ENCODE results near the gene TRIM9. TPM values are rescaled to one million over a fixed set of nuclear protein-coding genes. Genes with fewer than 3 reads are reported as not detected.

Gene TRIM9
- total and polyA plus RNA-seq, 2 of the 4 experiments (the other 2 are of a cell fraction) = under 0.01 to 0.09 TPM

DNA sequence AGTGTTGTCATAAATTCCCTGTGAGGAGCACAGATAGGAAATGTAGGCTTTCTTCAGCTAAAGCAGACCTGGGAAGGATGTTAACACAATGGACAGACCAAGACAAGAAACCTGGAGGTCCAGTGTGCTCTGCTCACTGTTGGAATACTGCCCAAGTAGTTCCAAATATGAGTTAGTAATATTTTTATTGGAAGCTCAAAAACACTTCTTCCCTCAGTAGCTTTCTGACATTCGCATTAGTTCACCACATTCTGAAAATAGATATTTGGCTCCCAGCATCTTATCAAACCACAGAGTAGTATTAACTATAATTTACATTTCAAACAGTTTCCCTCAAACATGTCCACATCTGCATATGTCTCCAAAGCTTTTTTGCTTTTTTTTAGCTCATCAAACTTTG is 75.8 kb downstream of the TRIM9 start:
- Histone ChIP-seq H3K4me3 (ENCODE audit: insufficient read depth, low read depth, low read length) (no peak overlapping the region), H2BK15ac (ENCODE audit: low read depth, low read length) (no peak overlapping the region), H2AFZ (replicated peaks; ENCODE audit: low read length, poor library complexity) (no peak overlapping the region), H3K9me1 (ENCODE audit: insufficient read depth, low read length) (0 out of 2 replicates have a peak, but pooled peaks cover 2% of the 10 kb centered on the region), H3K23ac (ENCODE audit: low read depth, low read length) (no peak overlapping the region), H3K18ac (ENCODE audit: low read depth, low read length) (no peak overlapping the region), H3K56ac (ENCODE audit: extremely low read depth, insufficient read depth, low read length) (no peak overlapping the region), H4K5ac (ENCODE audit: low read depth, low read length) (no peak overlapping the region), H3K14ac (replicated peaks; ENCODE audit: low read depth, low read length) (no peak overlapping the region), H3K9ac (ENCODE audit: low read depth, low read length) (no peak overlapping the region), H3K9me3 (ENCODE audit: control insufficient read depth, insufficient read depth, low read length) (no peaks in the 10 kb centered on the region), H4K91ac (ENCODE audit: insufficient read depth, low read depth, low read length) (no peak overlapping the region), H3K27me3 (ENCODE audit: control insufficient read depth, insufficient read depth, low read length) (peaks cover 12% of the 10 kb centered on the region), H4K20me1 (ENCODE audit: insufficient read depth, low read length) (no peaks in the 10 kb centered on the region), H3K79me1 (ENCODE audit: low read depth in 1 of 2, low read length in 2 of 2) (no peaks in the 10 kb centered on the region), H4K8ac (ENCODE audit: low read depth in 2 of 2, low read length in 2 of 2) (no peak overlapping the region), H3K4me2 (ENCODE audit: low read depth, low read length) (no peak overlapping the region), H2BK120ac (ENCODE audit: low read depth, low read length) (no peak overlapping the region), H2AK9ac (replicated peaks; ENCODE audit: low read depth, low read length, poor library complexity) (no peak overlapping the region), H3K4me1 (ENCODE audit: control insufficient read depth, insufficient read depth, low read length) (0 out of 2 replicates have a peak, but pooled peaks cover 1% of the 10 kb centered on the region), H3K36me3 (ENCODE audit: control insufficient read depth, insufficient read depth, low read length) (no peaks in the 10 kb centered on the region), H3K27ac (ENCODE audit: insufficient read depth, low read length) (no peak overlapping the region), H2BK20ac (ENCODE audit: low read depth, low read length) (no peak overlapping the region), H2AK5ac (ENCODE audit: low read depth, low read length) (no peak overlapping the region), H3K4ac (ENCODE audit: low read depth, low read length) (no peak overlapping the region), H2BK5ac (ENCODE audit: low read depth, low read length, poor library complexity, severe bottlenecking) (no peak overlapping the region)
- DNase-seq = no peak
- no peak for TF ChIP-seq CEBPB (IDR thresholded peaks at IDR 0.05; ENCODE audit: low read depth, low read length)
- TF ChIP-seq MAFK (IDR thresholded peaks at IDR 0.05; ENCODE audit: low read depth, low read length) = no peak
- no peak for TF ChIP-seq RAD21 (IDR thresholded peaks at IDR 0.05; ENCODE audit: low read length)
- TF ChIP-seq, protein P1, sequence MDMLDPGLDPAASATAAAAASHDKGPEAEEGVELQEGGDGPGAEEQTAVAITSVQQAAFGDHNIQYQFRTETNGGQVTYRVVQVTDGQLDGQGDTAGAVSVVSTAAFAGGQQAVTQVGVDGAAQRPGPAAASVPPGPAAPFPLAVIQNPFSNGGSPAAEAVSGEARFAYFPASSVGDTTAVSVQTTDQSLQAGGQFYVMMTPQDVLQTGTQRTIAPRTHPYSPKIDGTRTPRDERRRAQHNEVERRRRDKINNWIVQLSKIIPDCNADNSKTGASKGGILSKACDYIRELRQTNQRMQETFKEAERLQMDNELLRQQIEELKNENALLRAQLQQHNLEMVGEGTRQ (IDR thresholded peaks at IDR 0.05; ENCODE audit: low read depth, low read length) = no peak
- no peak for TF ChIP-seq CHD1 (IDR thresholded peaks at IDR 0.05; ENCODE audit: low read depth, low read length)
- TF ChIP-seq MAZ (IDR thresholded peaks at IDR 0.05; ENCODE audit: borderline replicate concordance, low read depth, low read length) = no peak
- WGBS, 2 experiments (ENCODE audit: extremely low coverage in 2 of 2, insufficient read length in 1 of 2) = no CpG with 5 or more reads among the region's 1 CpG
- CTCF ChIA-PET = interaction anchor here (0.6 kb wide), 2 partner anchors 20 to 49 kb away, joined by 3 read pairs; no protein-coding TSS in a partner anchor
- intact Hi-C loops (cut with micrococcal nuclease) (no loop called here), in situ Hi-C loops (cut with MboI; ENCODE audit: low sequenced_read_pairs) (no loop called here), dilution Hi-C loops (cut with HindIII; ENCODE audit: low sequenced_read_pairs, unreplicated experiment) (no loop called here)
- POLR2A ChIA-PET (ENCODE audit: unreplicated experiment) = no interaction called here
- no TSS peak for BruUV-seq (replicated peaks)
- no peak for ATAC-seq (ENCODE audit: low read depth)

Measured in IMR-90 (cell line).